HepG2 (cell line): ENCODE results near the gene BEAN1. TPM values are rescaled to one million over a fixed set of nuclear protein-coding genes. Genes with fewer than 3 reads are reported as not detected.

ENCODE experiments used
- CEBPG ChIP-seq: IDR thresholded peaks from 2 replicates; pipeline ENCODE4 v1.6.1; 2016
- EP300 ChIP-seq, 3 experiments: sonication (generic) in 1 of 3; formaldehyde crosslinking in 1 of 3; IDR thresholded peaks; 2 replicates each; pipeline versions ENCODE4 v1.5.1 to v1.6.1; 2011 to 2020; ENCODE audit warnings: low read depth in 2 of 3, low read length in 2 of 3, borderline replicate concordance in 1 of 3, improper control_type of control experiment in 1 of 3, mild to moderate bottlenecking in 1 of 3, missing genetic modification reagents in 1 of 3, moderate library complexity in 1 of 3
- EZH2 ChIP-seq: conservative IDR thresholded peaks from 2 replicates; pipeline ENCODE4 v1.6.1; 2012; ENCODE audit warnings: mild to moderate bottlenecking, low read depth, low read length, moderate library complexity
- FOSL2 ChIP-seq: sonication (generic); formaldehyde crosslinking; IDR thresholded peaks from 2 replicates; pipeline ENCODE4 v1.4.0; 2020; ENCODE audit warnings: missing genetic modification reagents
- FOXO1 ChIP-seq: sonication (generic); formaldehyde crosslinking; IDR thresholded peaks from 2 replicates; pipeline ENCODE4 v1.4.0; 2020; ENCODE audit warnings: missing genetic modification reagents
- IRF2 ChIP-seq: IDR thresholded peaks from 2 replicates; pipeline ENCODE4 v1.6.1; 2018; ENCODE audit warnings: missing genetic modification reagents, missing compliant biosample characterization
- MBD4 ChIP-seq: IDR thresholded peaks from 2 replicates; pipeline ENCODE4 v1.6.1; 2012; ENCODE audit warnings: low read length, inconsistent platforms, borderline replicate concordance
- MTERF4 ChIP-seq: sonication (generic); formaldehyde crosslinking; IDR thresholded peaks from 2 replicates; pipeline ENCODE4 v1.8.0; 2023; ENCODE audit warnings: mild to moderate bottlenecking, missing genetic modification reagents
- RAD51 ChIP-seq: fragments of 450-650 bp; IDR thresholded peaks from 2 replicates; pipeline ENCODE4 v1.6.1; 2016; ENCODE audit warnings: borderline replicate concordance
- RBAK ChIP-seq: sonication (generic); formaldehyde crosslinking; IDR thresholded peaks from 2 replicates; pipeline ENCODE4 v1.5.1; 2020; ENCODE audit warnings: mild to moderate bottlenecking, missing genetic modification reagents
- SIX4 ChIP-seq: sonication (generic); formaldehyde crosslinking; IDR thresholded peaks from 2 replicates; pipeline ENCODE4 v1.4.0; 2020; ENCODE audit warnings: missing genetic modification reagents
- THRA ChIP-seq: sonication (generic); formaldehyde crosslinking; IDR thresholded peaks from 2 replicates; pipeline ENCODE4 v1.4.0; 2020; ENCODE audit warnings: missing genetic modification reagents, borderline replicate concordance
- ZKSCAN1 ChIP-seq: fragments of 150-350 bp; IDR thresholded peaks from 2 replicates; pipeline ENCODE4 v1.6.1; 2014; ENCODE audit warnings: low read length
- ZNF253 ChIP-seq: sonication (generic); formaldehyde crosslinking; IDR thresholded peaks from 2 replicates; pipeline ENCODE4 v1.8.0; 2022; ENCODE audit warnings: mild to moderate bottlenecking, missing genetic modification reagents, borderline replicate concordance
- ZNF274 ChIP-seq: sonication (generic); formaldehyde crosslinking; IDR thresholded peaks from 2 replicates; pipeline ENCODE4 v1.5.1; 2020; ENCODE audit warnings: mild to moderate bottlenecking, missing genetic modification reagents
- ZNF329 ChIP-seq: sonication (generic); formaldehyde crosslinking; IDR thresholded peaks from 2 replicates; pipeline ENCODE4 v1.9.0; 2021; ENCODE audit warnings: low read depth, mild to moderate bottlenecking, missing genetic modification reagents
- ZNF33A ChIP-seq: sonication (generic); formaldehyde crosslinking; IDR thresholded peaks from 2 replicates; pipeline ENCODE4 v1.5.1; 2020; ENCODE audit warnings: missing genetic modification reagents, mild to moderate bottlenecking, moderate library complexity, borderline replicate concordance
- ZNF512B ChIP-seq: sonication (generic); formaldehyde crosslinking; IDR thresholded peaks from 2 replicates; pipeline ENCODE4 v1.5.1; 2020; ENCODE audit warnings: missing genetic modification reagents, mild to moderate bottlenecking, borderline replicate concordance
- ZNF574 ChIP-seq: sonication (generic); formaldehyde crosslinking; IDR thresholded peaks from 2 replicates; pipeline ENCODE4 v1.4.0; 2020; ENCODE audit warnings: missing genetic modification reagents
- ZNF660 ChIP-seq: sonication (generic); formaldehyde crosslinking; IDR thresholded peaks from 2 replicates; pipeline ENCODE4 v1.5.1; 2020; ENCODE audit warnings: mild to moderate bottlenecking, low read depth, missing genetic modification reagents, borderline replicate concordance
- polyA plus RNA-seq, 8 experiments: library from polyadenylated mRNA; depleted of rRNA in 3 of 8; stranded (reverse) in 7 of 8; unstranded in 1 of 8; fragments of >200 nt; fragmentation: Illumina TruSeq in 4 of 8; extraction: Trizol in 4 of 8; gene quantifications; 2 replicates each; pipeline versions ENCODE4 v1.2.1 to v1.2.3, GENCODE V29; 2011 to 2016; ENCODE audit warnings: low read depth in 4 of 8, missing spikeins in 1 of 8, mixed read lengths in 1 of 8; ENCODE audit not compliant: insufficient read depth in 1 of 8
- total RNA-seq, 5 experiments: library from RNA; depleted of rRNA; stranded (reverse); fragments of >200 nt; fragmentation: Illumina TruSeq; extraction: Trizol; gene quantifications; 2 replicates each; pipeline ENCODE4 v1.2.3, GENCODE V29; 2016; ENCODE audit warnings: low read depth in 1 of 5

The BEAN1 gene
- total and polyA plus RNA-seq, 2 of the 13 experiments (the other 11 are each of a cell fraction or from before 2014, with no cell fraction given), result 0.53 to 1.4 TPM

GRCh38 chr16:66444049-66444481, 17.0 kb downstream of the BEAN1 start (continued):
- no peak for TF ChIP-seq ZNF512B (CRISPR knock-in tag)
- 0 out of 2 replicates have a peak, but pooled peaks have one; percentile 23 for TF ChIP-seq THRA (CRISPR knock-in tag)
- 0 out of 2 replicates have a peak, but pooled peaks have one; percentile 9 for TF ChIP-seq RBAK (CRISPR knock-in tag)
- TF ChIP-seq EZH2, result no peak
- no peak for TF ChIP-seq ZNF253 (CRISPR knock-in tag)
- TF ChIP-seq IRF2, result no peak; the same call in 1 of the 2 replicates
- TF ChIP-seq ZNF33A, result no peak
- peak; percentile 38; the same call in 1 of the 2 replicates for TF ChIP-seq FOSL2 (CRISPR knock-in tag)
- TF ChIP-seq FOXO1 (CRISPR knock-in tag), result no peak
- TF ChIP-seq ZNF574 (CRISPR knock-in tag), result peak; percentile 55; the same call in 1 of the 2 replicates
- TF ChIP-seq CEBPG, result peak; percentile 24; the same call in 1 of the 2 replicates
- peak; percentile 97 for TF ChIP-seq ZNF329 (CRISPR knock-in tag)
- TF ChIP-seq EP300 (IDR thresholded peaks at IDR 0.05; ENCODE audit: low read depth in 2 of 2, low read length in 2 of 2), result no peak
- no peak for TF ChIP-seq EP300 (CRISPR knock-in tag; IDR thresholded peaks at IDR 0.05; ENCODE audit: borderline replicate concordance)
- TF ChIP-seq RAD51, result no peak
- TF ChIP-seq MBD4, result no peak
- TF ChIP-seq ZNF274 (CRISPR knock-in tag), result no peak
- TF ChIP-seq ZNF660, result no peak
- no peak for TF ChIP-seq ZKSCAN1
- TF ChIP-seq SIX4, result no peak
- no peak for TF ChIP-seq MTERF4 (CRISPR knock-in tag)
